Kidney (tissue), 14 donors: ENCODE results near the gene EPHB3. TPM values are rescaled to one million over a fixed set of nuclear protein-coding genes. Genes with fewer than 3 reads are reported as not detected.

ENCODE experiments used
- DNase-seq, 5 donors: peaks; one replicate each; pipeline ENCODE4 v3.0.0-alpha.2; 2013 to 2020
- FAIRE-seq: peaks from 2 replicates; lab custom pipeline; 2012; peaks lifted over from hg19 to GRCh38; lab: Jason Lieb, UNC
- H3K27ac ChIP-seq, 2 donors: one replicate each; pipeline ENCODE4 v1.7.0; 2013; ENCODE audit warnings: low read depth in 2 of 2, low read length in 2 of 2, inconsistent platforms in 1 of 2
- H3K27me3 ChIP-seq: one replicate; pipeline ENCODE4 v1.7.1; 2013; ENCODE audit warnings: low read length, inconsistent platforms; ENCODE audit not compliant: control insufficient read depth, insufficient read depth
- H3K36me3 ChIP-seq, 3 donors: one replicate each; pipeline versions ENCODE4 v1.7.0 to v1.7.1; 2013; ENCODE audit warnings: low read length in 3 of 3, control low read depth in 1 of 3, inconsistent platforms in 1 of 3; ENCODE audit not compliant: insufficient read depth in 3 of 3, control insufficient read depth in 2 of 3
- H3K4me1 ChIP-seq, 3 donors: one replicate each; pipeline versions ENCODE4 v1.7.0 to v1.7.1; 2013; ENCODE audit warnings: low read length in 3 of 3, inconsistent platforms in 1 of 3, low read depth in 1 of 3; ENCODE audit not compliant: control insufficient read depth in 2 of 3, insufficient read depth in 2 of 3
- H3K4me3 ChIP-seq, 3 donors: one replicate each; pipeline versions ENCODE4 v1.7.0 to v1.8.1; 2013; ENCODE audit warnings: low read length in 3 of 3, control low read depth in 1 of 3, inconsistent platforms in 1 of 3
- H3K9ac ChIP-seq, 3 donors: one replicate each; pipeline versions ENCODE4 v1.7.0 to v1.7.1; 2013; ENCODE audit warnings: low read length in 3 of 3, control low read depth in 1 of 3, inconsistent platforms in 1 of 3
- H3K9me3 ChIP-seq, 3 donors: one replicate each; pipeline versions ENCODE4 v1.7.0 to v1.7.1; 2013; ENCODE audit warnings: low read length in 3 of 3, control low read depth in 1 of 3, inconsistent platforms in 1 of 3; ENCODE audit not compliant: control insufficient read depth in 2 of 3, insufficient read depth in 1 of 3
- intact Hi-C: fragments of 100-400 bp; cut with DNase I; formaldehyde crosslinking; loops from one replicate; pipeline ENCODE4 v1.11.1; 2022
- polyA plus RNA-seq: library from polyadenylated mRNA; stranded (reverse); fragments of 350-450 nt; fragmentation: Illumina TruSeq; extraction: RNeasy Lipid Tissue Mini Kit (QIAGEN cat#74804); gene quantifications from one replicate; pipeline ENCODE4 v1.2.3, GENCODE V29; 2014; ENCODE audit warnings: low read depth, low replicate concordance; ENCODE audit not compliant: insufficient read depth
- total RNA-seq: library from RNA; stranded (reverse); fragmentation: NEBNext Ultra II Directional; extraction: Animal tissue kit (Norgen Biotek cat#: 25700); gene quantifications from one replicate; pipeline ENCODE4 v1.2.1, GENCODE V29; 2021
- TF ChIP-seq, protein P1 (sequence below): IDR thresholded peaks from 3 replicates; pipeline ENCODE4 v1.5.1; 2012; ENCODE audit warnings: mild to moderate bottlenecking, moderate library complexity, borderline replicate concordance; ENCODE audit not compliant: insufficient read depth; ENCODE audit errors: extremely low read depth
- donor health status: control.
- donor health status: control.
- donor health status: control.
- donor health status: control.
- donor health status: control.
- donor health status: DM: yes; HTN: yes; CAD: no.
- donor health status: Normal renal cell carcinoma (clear cell type).

The EPHB3 gene
- total and polyA plus RNA-seq, 2 donors from 2014 or later, result 1.4 to 3.8 TPM

DNA sequence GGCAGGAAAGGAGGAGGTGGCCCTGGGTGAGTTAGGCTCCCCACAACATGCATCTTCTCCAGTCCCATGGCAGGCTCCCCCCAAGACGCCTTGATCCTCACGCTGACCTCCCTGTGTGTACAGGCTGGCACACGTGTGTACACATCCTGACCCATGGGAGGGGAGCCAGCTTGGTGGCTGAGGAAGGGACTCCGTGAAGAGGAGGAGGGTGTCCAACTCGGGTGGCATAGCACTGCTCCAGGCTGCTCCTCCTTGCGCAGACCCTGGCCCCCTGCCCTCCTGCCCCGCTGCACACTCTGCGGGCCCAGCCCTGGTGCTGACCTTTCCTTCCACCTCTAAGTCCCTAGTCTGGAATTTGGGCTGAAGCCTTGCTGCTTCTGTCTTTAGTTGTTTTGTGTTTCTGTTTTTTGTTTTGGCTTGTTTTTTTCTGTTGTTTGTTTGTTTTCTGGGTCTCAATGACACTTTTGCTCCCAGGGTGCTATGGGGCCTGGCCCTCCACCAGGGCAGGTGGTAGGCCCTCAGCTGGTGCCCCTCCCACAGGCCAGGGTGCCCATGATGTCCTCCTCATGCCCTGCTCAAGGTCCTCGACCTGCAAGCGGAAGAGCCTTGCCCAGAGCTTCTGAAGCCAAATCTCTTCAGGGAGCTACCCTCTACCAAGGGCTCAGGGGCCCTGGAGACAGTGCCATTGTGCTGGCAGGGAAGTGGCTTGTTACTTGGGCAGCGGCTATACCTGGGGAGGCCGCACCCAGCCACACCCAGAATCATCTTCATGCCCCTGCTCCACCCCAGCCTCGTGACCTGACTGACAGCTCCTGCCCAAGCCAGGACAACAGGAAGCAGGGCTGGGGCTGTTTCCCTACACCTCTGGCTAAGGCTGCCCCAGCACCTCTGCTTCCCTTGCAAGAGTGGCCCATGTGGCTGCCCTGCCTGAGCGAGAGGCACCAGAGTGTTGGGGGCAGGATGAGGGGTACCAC lies 5.1 kb downstream of the EPHB3 start:
- no peaks in the 10 kb centered on the region for H3K36me3 ChIP-seq
- no peaks in the 10 kb centered on the region for H3K9me3 ChIP-seq
- intact Hi-C loops, result no loop called here
- peak overlapping the region in 1 of 3 donors; percentile 7 for H3K9ac ChIP-seq
- no peaks in the 10 kb centered on the region for H3K27me3 ChIP-seq
- TF ChIP-seq, protein P1, sequence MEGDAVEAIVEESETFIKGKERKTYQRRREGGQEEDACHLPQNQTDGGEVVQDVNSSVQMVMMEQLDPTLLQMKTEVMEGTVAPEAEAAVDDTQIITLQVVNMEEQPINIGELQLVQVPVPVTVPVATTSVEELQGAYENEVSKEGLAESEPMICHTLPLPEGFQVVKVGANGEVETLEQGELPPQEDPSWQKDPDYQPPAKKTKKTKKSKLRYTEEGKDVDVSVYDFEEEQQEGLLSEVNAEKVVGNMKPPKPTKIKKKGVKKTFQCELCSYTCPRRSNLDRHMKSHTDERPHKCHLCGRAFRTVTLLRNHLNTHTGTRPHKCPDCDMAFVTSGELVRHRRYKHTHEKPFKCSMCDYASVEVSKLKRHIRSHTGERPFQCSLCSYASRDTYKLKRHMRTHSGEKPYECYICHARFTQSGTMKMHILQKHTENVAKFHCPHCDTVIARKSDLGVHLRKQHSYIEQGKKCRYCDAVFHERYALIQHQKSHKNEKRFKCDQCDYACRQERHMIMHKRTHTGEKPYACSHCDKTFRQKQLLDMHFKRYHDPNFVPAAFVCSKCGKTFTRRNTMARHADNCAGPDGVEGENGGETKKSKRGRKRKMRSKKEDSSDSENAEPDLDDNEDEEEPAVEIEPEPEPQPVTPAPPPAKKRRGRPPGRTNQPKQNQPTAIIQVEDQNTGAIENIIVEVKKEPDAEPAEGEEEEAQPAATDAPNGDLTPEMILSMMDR, result no peak
- DNase-seq (no peak), FAIRE-seq (no peak)
- H3K27ac ChIP-seq, result peak overlapping the region; percentile 80
- peaks cover 3 to 21% (median 3%) of the 10 kb centered on the region in 3 donors for H3K4me1 ChIP-seq
- no peak overlapping the region for H3K4me3 ChIP-seq

DNA sequence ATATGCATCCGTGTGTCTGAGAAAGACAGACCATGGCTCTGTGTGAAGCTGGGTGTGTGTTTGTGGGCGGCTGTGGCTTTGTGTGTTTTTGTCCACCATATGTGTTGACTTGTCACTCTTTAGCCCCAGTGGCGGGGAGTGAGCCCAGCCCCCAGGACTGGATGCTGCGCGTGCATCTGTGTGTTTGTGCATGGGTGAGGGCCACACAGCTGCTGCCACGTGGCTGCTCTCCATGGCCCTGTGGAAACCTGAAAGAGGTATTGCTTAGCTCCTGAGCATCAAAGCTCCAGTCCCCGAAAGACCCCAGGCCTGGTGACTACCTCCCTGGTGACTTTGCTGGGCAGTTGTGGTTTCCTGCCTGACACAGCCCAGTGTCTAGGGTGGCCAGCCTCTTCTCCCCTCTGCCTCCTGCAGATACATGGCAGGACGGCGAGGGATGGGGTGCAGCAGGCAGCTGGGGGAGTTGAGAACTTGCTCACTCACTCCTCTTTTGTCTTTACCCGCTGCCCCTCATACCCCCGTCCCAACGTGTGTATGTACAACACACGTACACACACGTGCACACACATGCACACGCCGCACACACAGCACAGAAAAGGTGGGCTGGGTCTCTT lies 6.5 kb downstream of the EPHB3 start:
- peak in 1 of 5 donors; percentile 59 for DNase-seq
- H3K4me1 ChIP-seq, result peaks cover 3 to 21% (median 3%) of the 10 kb centered on the region in 3 donors
- H3K9ac ChIP-seq, result no peak overlapping the region
- no peaks in the 10 kb centered on the region for H3K27me3 ChIP-seq
- TF ChIP-seq, protein P1, result no peak
- no peaks in the 10 kb centered on the region for H3K9me3 ChIP-seq
- no peak for FAIRE-seq
- no peak overlapping the region for H3K27ac ChIP-seq
- intact Hi-C loops, result no loop called here
- peak overlapping the region in 1 of 3 donors; percentile 46 for H3K4me3 ChIP-seq
- H3K36me3 ChIP-seq, result no peaks in the 10 kb centered on the region

GRCh38 chr3:184568560-184568923 lies 7.0 kb downstream of the EPHB3 start:
- H3K27ac ChIP-seq, result no peak overlapping the region
- no peaks in the 10 kb centered on the region for H3K36me3 ChIP-seq
- H3K9ac ChIP-seq, result no peak overlapping the region
- no peaks in the 10 kb centered on the region for H3K27me3 ChIP-seq
- intact Hi-C loops, result no loop called here
- peaks cover 3 to 20% (median 3%) of the 10 kb centered on the region in 3 donors for H3K4me1 ChIP-seq
- TF ChIP-seq, protein P1, result no peak
- H3K4me3 ChIP-seq, result peak overlapping the region in 1 of 3 donors; percentile 46
- FAIRE-seq (no peak), DNase-seq (peak in 1 of 5 donors; percentile 80)
- H3K9me3 ChIP-seq, result no peaks in the 10 kb centered on the region
